NCI-H69 (cell line): ENCODE results near the gene RRAGA.
"Not testable (repeated sequence)": the region's sequence is repeated elsewhere in the genome, so short reads cannot be mapped to it uniquely, and the experiment has no call there.

ENCODE experiments used
- DNase-seq: peaks from one replicate; lab custom pipeline; 2025; lab: John Stamatoyannopoulos, UW

The RRAGA gene

GRCh38 chr9:19085295-19085694 is 36.1 kb downstream of the RRAGA start:
- peak; percentile 73 for DNase-seq

- DNase-seq, result no peak
These were observed 38.1 kb downstream of the RRAGA start for GRCh38 chr9:19087106-19088000.

GRCh38 chr9:19097431-19097830 is 48.2 kb downstream of the RRAGA start:
- DNase-seq, result not testable (repeated sequence)
